ENCODE data around the gene BIN1.
A peak's percentile ranks its signal among the peaks of the same experiment; 100 is the strongest.

The BIN1 gene

DNA sequence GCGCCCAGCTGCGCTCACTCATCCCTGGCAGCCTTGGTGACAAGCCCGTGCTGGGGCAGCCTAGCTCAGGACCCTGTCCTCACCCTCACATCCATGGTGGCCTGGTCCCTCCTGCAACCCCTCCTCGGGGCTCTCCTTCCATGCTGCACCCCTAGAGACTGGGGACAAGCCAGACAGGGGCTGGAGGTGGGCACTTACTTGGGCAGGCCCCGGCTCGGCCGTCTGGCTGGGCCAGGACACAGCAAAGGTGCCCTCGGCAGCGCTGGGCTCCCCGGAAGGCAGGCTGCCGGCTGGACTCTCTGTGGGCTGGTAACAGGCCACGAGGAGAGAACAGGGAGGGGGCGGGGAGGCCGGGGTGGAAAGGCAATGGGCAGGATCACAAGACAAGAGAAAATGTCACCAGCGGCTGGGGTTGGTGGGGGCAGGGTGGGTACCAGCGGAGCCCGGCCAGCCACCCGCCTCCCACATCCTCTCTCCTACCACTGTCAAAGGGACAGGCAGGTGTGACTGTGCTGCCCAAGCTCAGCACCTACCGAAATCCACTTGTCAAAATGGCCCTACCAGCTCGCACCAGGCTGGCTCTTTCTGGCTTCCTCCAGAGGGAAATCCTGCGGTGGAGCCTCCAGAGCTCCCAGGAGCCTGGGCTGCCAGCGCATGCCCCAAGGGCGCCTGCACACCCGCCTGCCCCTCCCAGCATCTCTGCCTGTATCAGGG, 54.7 kb downstream of the BIN1 start:
- DNase-seq (ENCODE audit: insufficient read length, low spot score) (no peak), FAIRE-seq (no peak)

DNA sequence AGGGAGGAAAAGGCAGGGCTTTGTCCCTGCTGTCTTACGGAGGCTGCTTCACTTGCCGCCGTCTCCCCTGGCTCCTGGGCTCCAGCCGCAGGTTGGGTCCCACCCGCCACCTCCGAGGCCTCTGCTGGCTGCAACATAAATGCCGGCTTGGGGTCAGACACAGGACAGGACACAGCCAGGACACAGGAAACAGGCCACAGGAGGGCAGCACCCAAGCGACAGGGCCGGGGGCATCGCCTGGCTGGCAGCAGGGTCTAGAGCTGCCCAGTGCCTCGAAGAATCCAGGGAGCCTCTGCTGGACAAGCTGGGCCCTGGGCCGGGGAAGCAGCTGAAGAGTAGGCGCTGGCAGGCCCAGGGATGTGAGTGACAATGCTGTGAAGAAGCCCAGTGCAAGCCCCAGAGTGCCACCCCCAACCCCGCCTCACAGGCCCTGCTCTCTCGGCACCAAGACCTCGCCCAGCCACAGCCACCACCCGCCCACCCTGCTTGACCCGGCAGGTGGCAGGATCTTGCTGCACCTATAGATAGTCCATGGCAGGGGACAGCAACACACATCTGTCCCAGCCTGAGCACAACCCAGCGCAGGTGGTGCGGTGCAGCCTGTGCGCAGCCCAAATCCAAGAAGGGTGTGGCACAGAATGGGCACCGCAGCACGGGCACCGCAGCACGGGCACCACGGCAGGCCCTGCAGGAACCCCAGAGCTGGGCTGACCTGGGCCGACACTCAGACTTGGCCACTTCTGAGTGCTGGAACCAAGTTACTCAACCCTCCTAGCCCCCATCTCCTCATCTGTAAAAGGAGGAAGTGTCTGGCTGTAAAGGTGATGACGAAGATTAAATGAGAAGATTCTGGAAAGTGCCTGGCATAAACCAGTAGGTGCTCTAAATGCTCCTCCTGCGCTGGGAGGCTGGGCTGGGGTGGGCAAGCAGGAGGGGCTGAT, 55.6 kb downstream of the BIN1 start:
- FAIRE-seq (no peak), DNase-seq (ENCODE audit: insufficient read length, low spot score) (no peak)

DNA sequence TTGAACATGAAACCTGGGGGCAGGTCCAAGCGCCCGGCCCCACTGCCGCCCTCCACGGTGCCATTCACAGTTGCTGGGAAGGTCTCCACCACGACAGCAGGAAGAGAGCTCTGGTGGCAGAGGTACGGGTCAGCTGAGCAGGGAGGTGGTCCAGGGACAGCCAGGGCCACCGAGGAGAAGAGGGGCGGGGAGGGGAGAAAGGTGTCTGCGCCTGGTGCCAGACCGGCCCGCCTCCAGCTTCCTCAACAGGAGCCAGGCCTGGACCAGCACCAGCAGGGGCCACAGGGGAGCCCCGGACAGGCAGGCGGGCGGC, 56.2 kb downstream of the BIN1 start:
- no peak for DNase-seq (ENCODE audit: insufficient read length, low spot score)
- FAIRE-seq = no peak

DNA sequence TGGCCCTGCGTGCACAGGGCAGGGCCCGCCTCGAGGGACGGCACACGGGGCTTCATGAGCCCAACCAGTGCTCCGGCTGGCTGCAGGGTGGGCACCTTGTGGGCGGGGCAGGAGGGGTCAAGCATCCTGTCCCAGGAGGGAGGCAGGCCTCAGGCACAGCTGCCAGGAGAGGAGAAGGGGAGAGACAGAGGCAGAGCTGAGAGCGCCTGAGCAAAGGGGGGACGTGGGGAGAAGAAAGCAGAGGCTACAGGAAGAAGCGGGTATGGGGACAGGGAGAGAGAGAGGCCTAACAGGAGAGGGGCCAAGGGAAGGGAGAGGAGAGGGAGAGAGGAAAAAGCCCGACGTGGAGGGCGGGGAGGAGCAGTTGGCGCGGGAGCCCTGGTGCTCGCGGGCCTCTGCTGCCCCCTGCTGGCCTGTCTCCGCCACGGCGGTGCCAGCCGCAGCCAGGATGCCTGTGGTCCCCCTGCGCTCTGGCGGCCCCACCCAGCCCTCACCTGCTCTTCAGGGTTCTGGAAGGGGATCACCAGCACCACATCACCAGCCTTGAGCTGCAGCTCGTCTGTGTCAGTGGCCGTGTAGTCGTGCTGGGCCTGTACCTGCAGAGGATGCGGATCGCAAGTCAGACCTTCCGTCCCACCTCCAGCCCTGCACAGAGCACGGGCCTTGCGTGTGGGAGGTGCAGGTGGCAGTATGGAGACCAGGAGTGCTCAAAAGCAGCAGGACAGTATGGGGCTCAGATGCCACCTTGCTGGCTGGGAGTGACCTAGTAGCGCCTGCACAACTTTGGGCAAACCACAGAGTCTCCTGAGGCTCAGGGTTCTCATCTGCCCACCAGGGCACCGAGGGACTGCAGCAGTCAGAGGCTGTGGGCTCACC, 56.8 kb downstream of the BIN1 start:
- FAIRE-seq = peak; percentile 83
- DNase-seq (ENCODE audit: insufficient read length, low spot score) = peak; percentile 91

DNA sequence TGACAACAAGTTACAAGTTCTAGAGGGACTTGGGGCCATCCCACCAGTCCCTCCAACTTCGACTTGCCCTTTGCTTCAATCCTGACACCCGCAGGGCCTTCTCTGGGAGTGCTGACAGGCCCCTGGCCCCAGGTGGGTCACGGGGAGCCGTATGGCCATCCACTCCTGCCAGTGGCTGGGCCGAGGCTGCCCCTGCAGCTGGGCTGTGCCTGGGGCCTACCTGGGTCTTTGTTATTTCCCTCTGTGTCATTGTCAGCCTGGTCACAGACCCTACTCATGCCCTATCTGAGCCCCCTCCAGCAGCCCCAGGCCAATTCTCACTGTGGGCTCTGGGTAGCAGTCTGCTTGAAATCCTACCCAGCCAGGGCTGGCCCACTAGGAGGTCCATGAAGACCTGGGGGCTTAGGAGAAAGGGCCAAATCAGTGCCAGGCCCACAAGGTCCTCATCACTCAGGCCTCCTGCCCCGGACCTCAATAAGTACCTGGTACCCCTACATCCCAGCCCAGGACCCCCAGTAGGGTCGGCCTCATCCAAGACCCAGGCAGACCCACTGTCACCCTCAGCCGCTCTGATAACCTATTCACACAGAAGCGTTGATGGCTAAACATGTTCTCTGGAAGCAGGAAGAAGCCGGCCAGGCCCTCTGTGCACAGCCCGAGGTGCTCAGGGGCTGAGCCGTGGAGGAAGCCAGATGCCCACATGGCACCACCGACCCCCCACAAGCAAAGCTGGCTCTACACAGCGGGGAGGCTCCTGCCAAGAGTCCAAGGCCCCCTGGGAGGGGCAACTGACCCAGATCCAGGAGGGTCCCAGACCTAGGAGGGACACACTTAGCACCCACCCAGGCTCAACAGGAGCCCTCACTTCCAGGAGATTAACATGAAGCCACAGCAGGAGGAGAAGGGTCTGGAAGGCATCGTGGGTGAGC, 57.7 kb downstream of the BIN1 start:
- DNase-seq (ENCODE audit: insufficient read length, low spot score) = no peak
- FAIRE-seq = no peak

DNA sequence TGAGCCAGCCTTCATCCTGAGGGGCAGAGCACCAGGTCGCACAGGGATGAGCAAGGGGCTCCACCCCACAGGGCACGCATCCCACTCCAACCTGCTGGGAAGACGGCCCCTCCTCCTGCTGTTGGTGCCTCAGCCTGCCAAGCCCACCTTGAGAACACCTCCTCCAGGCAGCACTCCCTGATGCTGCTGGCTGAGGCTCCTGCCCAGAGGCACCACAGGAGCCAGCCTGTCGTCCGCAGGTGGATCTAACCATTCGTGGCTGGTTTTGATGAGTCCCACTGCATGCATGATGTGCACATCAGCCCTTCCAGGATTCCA, 58.4 kb downstream of the BIN1 start:
- no peak for FAIRE-seq
- DNase-seq (ENCODE audit: insufficient read length, low spot score) = no peak

DNA sequence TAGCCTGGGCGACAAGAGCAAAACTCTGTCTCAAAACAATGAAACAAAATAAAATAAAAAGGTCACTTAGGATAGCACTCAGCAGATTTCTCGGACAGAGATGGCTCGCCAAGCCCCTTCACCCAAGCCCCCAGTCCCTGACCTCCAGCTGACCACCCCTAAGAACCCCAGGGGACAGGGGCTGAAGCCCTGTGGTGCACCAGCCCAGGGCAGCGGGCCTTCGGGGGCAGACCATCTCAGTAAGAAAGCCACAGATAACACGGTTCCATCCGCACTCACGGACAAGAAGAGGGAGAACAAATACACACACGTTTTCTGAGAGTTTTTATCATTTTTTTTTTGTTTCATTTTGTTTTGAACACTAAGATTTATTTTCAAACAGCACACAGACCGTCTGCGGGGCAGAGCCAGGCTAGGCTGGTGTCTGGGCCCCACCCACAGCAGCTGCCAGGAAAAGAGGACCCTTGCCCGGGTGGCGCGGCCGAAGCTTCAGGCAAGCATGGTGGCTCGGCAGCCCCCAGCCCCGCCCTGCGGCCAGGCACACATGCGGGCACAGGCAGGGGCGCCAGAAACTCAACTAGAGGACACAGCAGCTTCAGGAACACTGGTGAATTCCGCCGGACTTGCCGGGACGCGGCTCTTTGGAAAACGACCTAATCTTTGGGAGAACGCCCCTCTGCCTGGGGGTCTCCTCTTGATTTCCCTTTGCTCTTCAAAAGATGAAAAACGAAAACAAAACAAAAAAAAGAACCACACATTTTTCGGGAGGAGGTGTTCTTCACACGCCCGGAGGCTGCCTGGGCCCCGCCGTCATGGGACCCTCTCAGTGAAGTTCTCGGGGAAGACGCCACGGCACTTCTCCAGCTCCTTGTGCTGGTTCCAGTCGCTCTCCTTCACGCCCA, 59.0 kb downstream of the BIN1 start:
- no peak for DNase-seq (ENCODE audit: insufficient read length, low spot score)

DNA sequence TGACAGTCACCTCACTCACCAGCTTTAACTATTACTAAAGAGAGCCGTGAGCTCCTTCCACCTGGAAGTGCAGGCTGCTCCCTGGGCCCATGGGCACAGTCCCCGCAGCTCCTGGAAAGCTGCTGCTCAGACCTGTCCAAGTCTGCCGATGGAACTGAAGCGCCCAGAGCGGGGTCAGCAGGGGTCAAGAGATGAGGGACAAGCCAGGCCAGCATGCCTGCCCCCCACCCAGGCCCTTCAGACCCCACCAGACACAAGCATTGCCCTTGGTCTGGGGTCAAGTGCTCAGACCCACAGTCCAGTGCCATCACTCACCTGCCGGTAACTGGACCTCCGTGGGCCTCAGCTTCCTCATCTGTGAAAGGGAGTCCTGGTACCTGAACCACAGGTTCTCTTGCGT, 59.9 kb downstream of the BIN1 start:
- FAIRE-seq (no peak), DNase-seq (ENCODE audit: insufficient read length, low spot score) (no peak)

More for the DNA sequence above, 59.0 kb downstream of the BIN1 start:
- FAIRE-seq = no peak

DNA sequence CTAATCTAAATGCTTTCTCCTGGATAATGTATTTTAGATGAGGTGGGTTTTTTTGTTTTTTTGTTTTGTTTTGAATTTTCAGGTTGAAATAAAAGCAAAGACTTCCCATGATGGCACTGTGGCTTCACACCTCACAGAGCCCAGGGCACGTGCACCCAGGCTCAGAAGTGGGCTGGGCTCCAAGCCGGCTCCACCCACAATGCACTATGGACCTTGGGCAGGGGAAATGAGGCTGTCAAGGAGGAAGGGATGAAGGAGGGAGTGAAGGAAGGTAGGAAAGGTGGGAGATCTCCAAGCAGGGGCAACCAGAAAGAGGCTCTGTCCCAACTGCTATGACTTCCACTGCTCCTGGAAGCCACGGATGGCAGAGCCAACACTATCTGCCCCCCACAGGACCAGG, 60.4 kb downstream of the BIN1 start:
- no peak for FAIRE-seq
- DNase-seq (ENCODE audit: insufficient read length, low spot score) = no peak

DNA sequence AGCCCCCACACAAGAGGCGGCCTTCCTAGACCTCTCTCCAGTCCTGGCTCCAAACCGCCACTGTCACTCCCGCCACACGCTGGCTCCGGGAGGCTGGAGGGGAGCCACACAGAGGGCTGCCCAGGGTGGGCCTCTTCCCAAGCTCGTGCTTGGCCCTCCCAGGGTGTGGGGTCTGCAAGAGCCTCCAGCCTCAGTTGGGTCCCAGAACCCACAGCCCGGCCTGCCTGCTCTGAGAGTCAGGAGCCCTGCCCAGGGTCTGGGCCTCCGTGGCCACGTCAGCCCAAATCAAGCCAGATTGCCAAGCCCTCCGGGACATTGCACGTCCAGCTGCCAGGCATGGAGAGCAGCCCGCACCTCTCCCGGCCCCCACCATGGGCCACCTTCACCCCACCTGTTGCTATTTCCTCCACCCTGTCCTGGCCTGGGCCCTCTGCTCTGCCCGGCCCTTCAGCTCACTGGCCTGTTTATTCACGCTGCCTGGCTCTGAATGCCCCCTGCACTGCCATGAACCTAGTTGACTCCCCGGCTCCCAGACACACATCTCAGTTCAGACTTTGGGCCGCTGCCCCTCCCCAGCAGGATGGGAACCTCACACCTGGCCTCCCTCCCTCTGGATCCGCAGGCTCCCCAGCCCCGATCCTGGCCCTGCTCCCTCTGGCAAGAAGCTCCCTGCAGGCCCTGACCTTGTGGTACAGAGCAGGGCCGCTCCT, 61.0 kb downstream of the BIN1 start:
- FAIRE-seq (no peak), DNase-seq (ENCODE audit: insufficient read length, low spot score) (no peak)

DNA sequence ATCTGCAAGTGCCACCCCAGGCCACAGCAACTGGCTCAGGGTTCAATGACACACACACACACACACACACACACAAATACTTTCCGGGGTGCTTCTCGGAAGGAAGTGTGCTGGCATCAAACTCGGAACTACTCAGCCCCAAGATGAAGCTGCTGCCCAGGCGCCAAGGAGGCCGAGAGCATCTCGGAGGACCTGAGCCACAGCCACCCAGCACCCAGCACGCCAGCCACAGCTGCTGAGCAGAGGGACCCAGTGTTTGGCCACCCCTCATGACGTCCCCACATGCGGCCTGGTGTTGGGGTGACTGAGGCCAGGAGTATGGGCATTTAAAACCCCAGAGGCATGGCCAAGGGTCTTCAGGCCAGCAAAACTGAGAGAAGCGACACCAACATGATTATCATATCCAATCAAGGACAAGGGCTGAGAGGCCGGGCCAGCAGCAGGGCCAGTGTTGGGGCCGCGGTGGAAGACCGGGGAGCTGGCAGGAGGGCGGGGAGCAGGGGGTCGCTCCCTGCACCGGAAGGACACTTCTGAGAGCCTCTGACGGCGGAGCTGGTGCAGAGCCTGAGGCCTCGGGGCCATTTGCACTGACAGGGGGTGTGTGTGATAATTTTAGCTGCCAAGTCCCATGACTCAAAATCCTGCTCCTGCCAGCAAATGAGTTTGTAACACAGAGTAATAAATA, 61.8 kb downstream of the BIN1 start:
- FAIRE-seq (no peak), DNase-seq (ENCODE audit: insufficient read length, low spot score) (no peak)

DNA sequence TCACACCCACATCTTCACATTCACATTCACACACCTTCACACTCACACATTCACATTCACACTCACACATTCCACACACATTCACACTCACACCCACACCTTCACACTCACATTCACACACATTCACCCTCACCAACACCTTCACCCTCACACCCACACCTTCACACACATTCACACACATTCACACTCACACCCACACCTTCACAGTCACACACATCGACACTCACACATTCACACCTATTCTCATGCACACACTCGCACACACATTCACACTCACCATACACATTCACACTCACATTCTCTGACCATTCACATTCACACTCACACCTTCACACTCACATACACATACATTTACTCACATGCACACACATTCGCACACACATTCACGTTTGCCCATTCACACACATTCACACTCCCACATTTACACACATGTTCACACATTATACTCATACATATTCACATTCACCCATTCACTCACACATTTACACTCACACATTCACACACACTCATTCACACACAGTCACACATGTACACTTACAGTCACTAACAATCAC, 62.7 kb downstream of the BIN1 start:
- DNase-seq (ENCODE audit: insufficient read length, low spot score) (no peak), FAIRE-seq (no peak)

DNA sequence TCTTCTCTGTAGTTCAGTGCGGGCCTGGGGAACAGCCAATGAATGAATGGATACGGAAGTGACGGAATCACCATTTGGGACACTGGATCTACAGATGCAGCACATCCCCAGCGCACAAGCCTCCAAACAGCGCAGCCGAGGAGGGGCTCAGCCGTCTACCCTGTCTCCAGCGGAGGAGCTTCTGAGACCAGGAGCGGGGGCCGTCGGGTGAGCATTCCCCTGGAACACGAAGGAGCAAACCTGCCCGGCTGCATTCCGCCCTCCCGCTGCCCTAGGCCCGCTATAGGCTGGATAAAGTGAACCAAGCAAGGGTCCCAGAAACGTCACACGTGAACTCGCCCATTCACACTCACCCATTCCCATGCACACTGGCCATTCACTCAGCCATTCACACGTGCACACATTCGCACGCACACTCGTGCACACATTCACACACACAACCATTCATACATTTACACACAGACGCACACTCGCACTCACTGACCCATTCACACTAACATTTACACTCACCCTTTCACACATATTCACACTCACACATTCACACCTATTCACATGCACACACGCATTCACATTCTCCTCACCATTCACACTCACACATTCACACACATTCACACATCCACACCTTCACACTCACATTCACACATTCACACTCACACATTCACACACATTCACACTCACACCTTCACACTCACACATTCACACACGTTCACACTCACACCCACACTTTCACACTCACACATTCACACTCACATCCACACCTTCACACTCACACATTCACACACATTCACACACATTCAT, 63.4 kb downstream of the BIN1 start:
- FAIRE-seq = no peak
- DNase-seq (ENCODE audit: insufficient read length, low spot score) = no peak

DNA sequence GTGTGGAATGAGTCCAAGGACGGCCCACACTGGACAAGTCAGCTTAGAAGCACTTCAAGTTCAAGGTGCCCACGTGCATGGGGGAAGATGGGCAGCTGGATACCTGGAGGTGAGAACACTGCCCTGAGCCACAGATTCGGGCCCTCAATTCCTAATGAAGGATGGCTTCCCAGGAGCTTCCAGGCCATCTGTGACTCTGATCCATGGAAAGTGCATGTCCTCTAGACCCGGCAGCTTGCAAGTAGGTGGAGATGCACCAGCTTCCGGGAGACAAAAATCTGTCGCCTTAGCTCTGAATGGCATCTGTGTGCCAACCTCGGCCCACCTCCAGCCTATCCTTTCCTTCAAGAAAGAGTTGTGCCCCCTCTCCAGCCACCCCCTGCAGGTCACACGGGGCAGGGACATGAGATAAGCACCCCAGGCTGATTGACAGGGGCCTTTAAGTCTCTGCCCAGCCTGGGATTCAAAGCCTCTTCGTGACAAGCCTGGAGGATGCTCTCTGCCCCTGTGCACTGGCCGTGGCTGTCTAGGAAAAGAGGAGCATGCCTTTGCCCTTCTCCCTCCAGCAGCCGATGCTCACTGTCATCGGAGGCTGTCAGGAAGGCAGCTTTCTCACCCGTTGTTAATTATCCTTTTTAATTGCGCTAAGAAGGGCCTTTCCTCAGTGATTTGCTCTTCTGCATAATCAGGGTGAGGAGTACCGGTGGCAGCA, 65.5 kb downstream of the BIN1 start:
- no peak for DNase-seq (ENCODE audit: insufficient read length, low spot score)
- FAIRE-seq = no peak

DNA sequence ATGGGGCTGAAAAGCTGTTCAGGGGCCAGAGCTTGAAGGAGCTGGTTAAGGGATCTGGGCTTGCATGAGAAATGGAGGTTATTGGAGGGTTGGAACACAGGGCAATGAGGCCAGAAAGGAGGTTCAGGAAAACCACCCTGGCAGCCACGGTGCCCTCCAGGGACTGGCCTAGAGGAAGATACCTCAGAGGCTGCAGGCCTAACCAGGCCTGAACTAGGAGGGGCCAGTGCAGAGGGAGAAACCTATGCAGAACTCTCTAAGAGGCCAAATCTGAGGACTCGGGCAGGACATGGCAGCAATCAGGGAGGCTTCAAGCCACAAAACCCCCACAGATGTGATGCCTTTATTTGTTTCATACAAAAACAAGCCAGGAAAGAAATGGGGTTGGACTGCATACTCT, 66.8 kb downstream of the BIN1 start:
- no peak for DNase-seq (ENCODE audit: insufficient read length, low spot score)
- no peak for FAIRE-seq

DNA sequence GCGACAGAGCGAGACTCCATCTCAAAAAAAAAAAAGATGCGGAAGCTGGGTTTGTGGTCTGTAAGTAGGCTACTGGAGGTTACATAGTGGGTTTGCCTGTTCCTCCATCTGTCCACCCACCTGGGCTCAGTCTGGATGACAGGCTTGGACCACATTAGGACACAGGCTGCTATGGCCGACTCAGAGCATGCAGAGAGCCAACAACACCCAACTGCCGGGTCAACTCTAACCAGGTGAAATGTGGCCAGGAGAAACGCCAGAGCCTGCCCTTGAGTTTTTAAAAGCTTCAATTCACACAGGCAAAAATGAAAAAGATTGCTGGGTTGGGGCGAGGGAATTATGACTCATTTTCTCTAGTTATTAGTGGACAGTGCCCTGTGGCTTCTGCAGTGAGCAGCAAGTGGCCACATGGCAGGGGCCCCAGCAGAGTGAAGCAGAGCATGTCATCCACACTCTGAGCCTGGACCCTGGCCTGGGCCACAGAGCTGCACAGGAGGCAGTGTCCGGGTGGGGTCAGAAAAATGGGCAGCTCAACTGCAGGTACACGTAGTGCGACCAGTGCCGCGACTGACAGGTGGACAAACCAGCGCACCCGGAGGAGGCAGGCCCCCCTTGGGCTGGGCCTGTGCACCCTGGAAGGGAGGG, 67.4 kb downstream of the BIN1 start:
- no peak for DNase-seq (ENCODE audit: insufficient read length, low spot score)
- peak; percentile 72 for FAIRE-seq

Data from GM19239 (cell line).